ENCODE data around the gene P2RX6. TPM values are rescaled to one million over a fixed set of nuclear protein-coding genes. Genes with fewer than 3 reads are reported as not detected.
A peak's percentile ranks its signal among the peaks of the same experiment; 100 is the strongest.

P2RX6 gene
- total RNA-seq, 2 donors from 2014 or later: 0.34 TPM; not detected in 1

DNA sequence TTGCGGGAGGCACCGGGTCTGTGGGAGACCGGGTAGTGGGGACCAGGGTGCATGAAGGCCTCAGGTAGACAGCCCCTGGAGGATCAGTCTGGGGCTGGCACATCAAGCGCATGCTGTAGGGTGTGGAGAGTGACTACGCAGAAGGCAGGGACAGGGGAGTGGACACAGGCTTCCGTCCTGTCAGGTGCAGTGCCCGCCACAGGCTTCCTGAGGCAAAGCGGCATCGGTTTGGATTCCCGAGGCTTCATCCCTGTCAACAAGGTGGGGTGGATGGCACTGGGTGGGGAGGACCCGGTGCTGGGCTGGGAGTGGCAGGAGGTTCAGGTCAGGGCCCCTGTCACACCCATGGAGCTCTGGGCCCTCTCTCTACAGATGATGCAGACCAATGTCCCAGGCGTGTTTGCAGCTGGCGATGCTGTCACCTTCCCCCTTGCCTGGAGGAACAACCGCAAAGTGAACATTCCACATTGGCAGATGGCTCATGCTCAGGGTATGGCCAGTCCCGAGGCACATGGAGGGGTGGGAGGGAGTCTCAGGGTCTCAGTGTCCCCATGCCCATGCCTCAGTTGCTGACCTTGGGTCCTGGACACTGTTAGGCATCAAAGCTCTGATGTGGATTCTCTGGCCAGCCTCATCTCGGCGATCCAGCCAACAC, 37.3 kb upstream of the P2RX6 start:
- peaks cover 2 to 17% of the 10 kb centered on the region in 2 donors for H3K36me3 Mint-ChIP-seq
- DNase-seq (ENCODE audit: low spot score in 2 of 2): no peak
- no peak for ATAC-seq
- H3K9me3 Mint-ChIP-seq: peaks cover 4 to 10% of the 10 kb centered on the region in 2 donors
- no peak overlapping the region for H3K27ac Mint-ChIP-seq

DNA sequence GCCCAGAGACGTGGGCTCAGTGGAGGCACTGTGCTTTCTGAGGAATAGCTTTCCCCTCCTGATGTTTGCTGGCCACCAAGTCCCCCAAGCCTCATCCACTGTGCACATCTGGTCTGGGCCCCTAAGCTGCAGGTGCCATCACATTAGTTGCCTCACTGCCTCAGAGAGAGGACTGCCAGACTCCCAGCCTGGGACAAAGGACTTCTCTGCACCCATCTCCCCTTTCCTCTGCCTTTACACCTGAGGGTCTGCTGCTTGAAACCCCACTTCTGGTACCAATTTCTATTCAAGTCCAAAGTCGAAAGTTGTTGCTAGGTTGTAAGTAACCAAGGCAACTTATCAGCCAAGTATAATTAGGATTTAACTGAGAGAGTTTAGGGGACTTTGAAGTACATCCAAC, 36.5 kb upstream of the P2RX6 start:
- Mint-ChIP-seq H3K27ac (no peak overlapping the region), H3K9me3 (peaks cover 4 to 10% of the 10 kb centered on the region in 2 donors), H3K36me3 (peaks cover 6 to 19% of the 10 kb centered on the region in 2 donors)
- DNase-seq (ENCODE audit: low spot score in 2 of 2) (no peak), ATAC-seq (no peak)

DNA sequence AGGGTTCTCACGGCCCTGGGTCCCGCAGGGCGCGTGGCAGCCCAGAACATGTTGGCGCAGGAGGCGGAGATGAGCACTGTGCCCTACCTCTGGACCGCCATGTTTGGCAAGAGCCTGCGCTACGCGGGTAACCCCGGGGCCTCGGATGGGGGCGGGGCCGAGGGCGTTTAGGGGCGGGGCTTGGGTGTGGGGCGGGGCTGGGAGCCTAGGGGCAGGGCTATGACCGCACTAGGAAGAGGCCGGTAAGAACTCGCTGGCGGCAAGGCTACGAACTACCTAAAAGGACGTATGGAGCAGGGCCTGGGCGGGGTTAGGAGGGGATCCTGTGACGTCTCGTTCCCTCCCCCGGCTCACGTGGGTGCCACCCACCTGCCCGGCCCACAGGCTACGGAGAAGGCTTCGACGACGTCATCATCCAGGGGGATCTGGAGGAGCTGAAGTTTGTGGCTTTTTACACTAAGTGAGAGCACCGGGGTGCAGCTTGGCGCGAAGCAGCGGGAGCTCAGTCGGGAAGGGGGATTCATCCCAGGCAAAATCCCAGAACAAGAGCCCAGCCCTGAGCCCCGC, 35.6 kb upstream of the P2RX6 start:
- peaks cover 4 to 10% of the 10 kb centered on the region in 2 donors for H3K9me3 Mint-ChIP-seq
- H3K27ac Mint-ChIP-seq: peak overlapping the region; percentile 52 to 68
- peak in 1 of 2 donors; percentile 51 for DNase-seq (ENCODE audit: low spot score in 2 of 2)
- ATAC-seq: peak; percentile 38 to 72
- peaks cover 12 to 19% of the 10 kb centered on the region in 2 donors for H3K36me3 Mint-ChIP-seq

DNA sequence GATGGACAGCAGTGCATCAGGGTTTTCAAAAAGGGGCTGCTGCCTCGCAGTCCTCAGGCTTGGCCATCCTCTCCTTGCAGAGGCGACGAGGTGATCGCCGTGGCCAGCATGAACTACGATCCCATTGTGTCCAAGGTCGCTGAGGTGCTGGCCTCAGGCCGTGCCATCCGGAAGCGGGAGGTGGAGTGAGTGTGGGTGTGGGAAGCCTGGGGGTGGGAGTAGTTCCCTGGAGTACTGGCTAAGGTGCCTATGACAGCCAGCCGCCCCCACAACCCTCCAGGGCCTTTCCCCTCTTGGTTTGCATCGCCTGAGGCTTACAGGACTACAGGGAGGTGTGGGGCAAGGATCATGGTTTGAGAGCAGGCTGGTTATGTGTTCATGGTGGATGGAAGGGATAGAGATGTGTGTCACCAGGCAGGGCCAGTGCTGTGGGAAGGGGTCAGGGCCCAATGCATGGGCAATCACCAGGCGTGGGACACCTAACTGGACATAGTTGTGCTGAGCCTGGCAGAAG, 35.0 kb upstream of the P2RX6 start:
- peaks cover 4 to 10% of the 10 kb centered on the region in 2 donors for H3K9me3 Mint-ChIP-seq
- no peak for DNase-seq (ENCODE audit: low spot score in 2 of 2)

DNA sequence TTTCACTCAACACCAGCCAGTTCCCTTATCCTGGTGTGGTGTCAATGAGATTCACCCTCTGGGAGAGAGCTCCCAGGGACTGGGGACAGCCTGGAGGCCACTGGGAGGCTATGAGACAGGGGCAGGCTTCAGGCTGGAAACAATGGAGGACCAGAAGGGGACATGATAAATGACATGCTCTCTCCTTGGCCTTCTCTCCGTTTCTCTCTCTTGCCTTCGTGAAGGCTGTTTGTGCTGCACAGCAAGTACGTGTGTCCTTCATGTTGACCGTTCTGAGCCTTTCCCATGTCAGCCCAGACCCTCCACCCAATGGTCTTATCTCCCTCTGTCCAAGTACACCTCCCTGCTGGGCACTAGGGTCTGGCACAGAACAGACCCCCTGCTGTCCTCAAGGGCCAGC, 34.4 kb upstream of the P2RX6 start:
- no peak for ATAC-seq
- H3K36me3 Mint-ChIP-seq: peaks cover 13 to 19% of the 10 kb centered on the region in 2 donors
- H3K27ac Mint-ChIP-seq: peak overlapping the region in 1 of 2 donors; percentile 96
- peaks cover 4 to 10% of the 10 kb centered on the region in 2 donors for H3K9me3 Mint-ChIP-seq
- no peak for DNase-seq (ENCODE audit: low spot score in 2 of 2)

More for the DNA sequence above, 35.0 kb upstream of the P2RX6 start:
- Mint-ChIP-seq H3K36me3 (peaks cover 13 to 19% of the 10 kb centered on the region in 2 donors), H3K27ac (peak overlapping the region; percentile 2 to 96)
- no peak for ATAC-seq

DNA sequence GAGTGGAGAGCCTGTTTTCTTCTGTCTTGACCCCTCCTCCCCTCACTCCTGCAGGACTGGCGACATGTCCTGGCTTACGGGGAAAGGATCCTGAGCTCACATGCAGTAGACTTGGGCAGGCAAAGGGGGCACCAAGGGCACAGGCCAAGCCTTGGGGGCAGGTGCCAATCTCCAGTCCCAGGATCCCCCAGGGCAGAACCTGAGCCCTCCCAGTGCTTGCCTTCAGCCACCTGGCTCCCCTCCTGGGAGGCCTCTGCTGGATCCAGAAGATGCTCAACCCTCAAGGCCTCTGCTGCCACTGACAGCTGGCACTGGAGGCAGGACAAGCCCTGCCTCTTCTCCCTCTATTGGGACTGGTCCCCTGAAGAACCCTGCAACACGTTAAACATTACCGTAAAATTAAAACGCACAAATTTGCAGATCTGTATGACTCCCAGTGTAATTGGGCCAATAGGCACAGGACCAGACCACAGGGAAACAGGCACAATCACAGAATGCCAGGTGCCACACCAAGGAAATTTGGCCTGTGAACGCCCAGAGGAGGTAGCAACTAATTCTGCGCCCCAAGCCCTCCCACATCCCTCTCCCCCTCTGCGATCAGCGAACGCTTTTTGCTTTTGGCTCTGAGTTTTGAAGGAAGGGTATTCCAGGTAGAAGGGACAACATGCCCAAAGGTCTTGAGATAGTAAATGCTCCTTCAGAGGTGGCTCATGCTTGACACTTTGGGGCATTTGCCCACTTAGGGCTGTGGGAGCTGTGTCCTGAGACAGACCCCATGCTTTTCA, 33.8 kb upstream of the P2RX6 start:
- H3K36me3 Mint-ChIP-seq: peaks cover 13 to 19% of the 10 kb centered on the region in 2 donors
- ATAC-seq: no peak
- peaks cover 4 to 10% of the 10 kb centered on the region in 2 donors for H3K9me3 Mint-ChIP-seq
- no peak for DNase-seq (ENCODE audit: low spot score in 2 of 2)
- H3K27ac Mint-ChIP-seq: peak overlapping the region; percentile 78 to 96

DNA sequence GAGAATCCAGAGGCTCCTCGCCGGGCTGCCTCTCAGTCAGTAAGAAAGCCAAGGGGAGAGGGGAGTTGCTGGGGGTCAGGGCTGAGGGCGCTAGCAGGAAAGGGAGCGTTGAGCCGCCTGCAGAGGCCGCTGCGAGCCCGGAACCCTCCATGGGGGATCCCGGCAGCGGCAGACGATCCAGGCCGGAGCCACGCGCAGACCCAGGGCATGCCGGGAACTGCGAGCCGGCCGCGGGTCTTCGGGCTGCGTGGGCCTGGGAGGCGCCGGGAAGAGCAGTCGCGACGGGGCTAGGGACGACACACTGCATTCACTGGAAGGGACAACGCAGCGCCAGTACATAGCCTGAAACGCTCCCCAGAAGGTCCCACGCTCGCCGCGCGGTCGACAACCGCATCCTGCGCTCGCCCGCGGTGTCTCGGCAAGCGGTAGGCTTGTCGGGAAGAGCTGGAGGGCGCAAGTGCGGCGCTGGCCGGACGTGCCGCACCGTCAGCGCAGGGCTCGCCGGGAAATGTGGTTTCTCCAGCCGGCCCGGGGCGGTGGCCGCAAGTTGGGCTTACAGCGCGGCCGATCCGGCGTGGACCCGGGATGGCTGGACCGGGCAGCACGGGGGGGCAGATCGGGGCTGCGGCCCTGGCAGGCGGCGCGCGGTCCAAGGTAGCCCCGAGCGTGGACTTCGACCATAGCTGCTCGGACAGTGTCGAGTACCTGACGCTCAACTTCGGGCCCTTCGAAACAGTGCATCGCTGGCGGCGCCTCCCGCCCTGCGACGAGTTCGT, 33.0 kb upstream of the P2RX6 start, which contains the start of gene LZTR1:
Gene LZTR1 (plus strand): TSS at position 511 of the 776 bp plus-strand sequence. CDS start 75 bp downstream, at position 586.
- Mint-ChIP-seq H3K9me3 (peaks cover 4 to 10% of the 10 kb centered on the region in 2 donors), H3K27ac (peak within 1 kb of the TSS; percentile 96 to 99), H3K36me3 (peaks cover 13 to 19% of the 10 kb centered on the region in 2 donors)
- DNase-seq (ENCODE audit: low spot score in 2 of 2): peak; percentile 73 to 86
- peak; percentile 82 to 92 for ATAC-seq

DNA sequence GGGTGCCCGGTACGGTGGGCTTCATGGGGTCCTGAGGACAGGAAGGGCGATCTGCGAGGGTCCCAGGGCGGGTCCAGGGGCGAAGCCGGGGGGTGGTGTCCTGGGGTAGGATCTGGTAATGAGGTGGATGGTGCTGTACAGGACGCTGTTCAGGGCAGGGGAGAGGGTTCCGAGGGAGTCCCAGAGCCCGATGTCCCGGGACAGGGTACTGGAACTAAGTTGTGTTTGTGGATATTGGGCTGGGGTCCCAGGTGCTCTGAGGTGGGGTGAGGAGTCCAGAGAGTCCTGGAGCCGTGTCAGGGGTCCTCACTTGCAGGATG, 32.4 kb upstream of the P2RX6 start:
- H3K27ac Mint-ChIP-seq: peak overlapping the region; percentile 96 to 99
- peaks cover 13 to 19% of the 10 kb centered on the region in 2 donors for H3K36me3 Mint-ChIP-seq
- no peak for DNase-seq (ENCODE audit: low spot score in 2 of 2)
- H3K9me3 Mint-ChIP-seq: peaks cover 4 to 10% of the 10 kb centered on the region in 2 donors
- peak; percentile 11 to 16 for ATAC-seq

DNA sequence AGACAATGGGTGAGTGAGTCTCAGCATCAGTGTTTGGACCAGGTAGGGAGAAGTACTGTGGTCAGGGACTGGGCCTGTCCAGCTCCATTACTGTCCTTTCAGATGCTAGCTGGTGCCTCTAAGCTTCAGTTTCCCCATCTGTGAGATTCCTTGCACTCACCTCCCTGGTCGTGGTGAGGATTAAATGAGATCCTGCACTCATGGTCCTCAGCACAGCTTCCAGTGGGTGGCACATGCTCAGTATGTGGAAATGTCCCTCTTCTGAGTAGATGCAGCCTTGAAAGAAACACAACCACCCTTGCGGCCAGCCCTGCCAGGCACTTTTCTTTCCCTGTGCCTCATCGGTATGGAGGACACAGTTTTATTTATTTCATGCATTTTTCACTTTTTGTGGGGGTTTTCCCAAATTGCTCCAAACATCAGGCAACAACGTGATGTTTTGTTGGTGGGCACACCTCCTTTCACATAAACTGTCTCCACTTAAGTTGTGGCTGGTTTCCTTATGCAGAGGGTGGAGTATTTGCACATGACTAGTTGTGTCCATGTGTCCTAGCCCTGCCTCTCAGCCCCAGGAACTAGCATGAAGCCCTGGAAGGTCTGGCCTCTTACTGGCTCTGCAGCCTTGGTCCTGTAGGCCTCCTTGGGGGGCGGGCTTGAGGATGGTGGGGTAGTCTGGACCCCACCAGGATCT, 31.7 kb upstream of the P2RX6 start:
- ATAC-seq: no peak
- H3K9me3 Mint-ChIP-seq: peaks cover 4 to 10% of the 10 kb centered on the region in 2 donors
- H3K27ac Mint-ChIP-seq: peak overlapping the region; percentile 96 to 99
- peaks cover 13 to 19% of the 10 kb centered on the region in 2 donors for H3K36me3 Mint-ChIP-seq
- no peak for DNase-seq (ENCODE audit: low spot score in 2 of 2)

DNA sequence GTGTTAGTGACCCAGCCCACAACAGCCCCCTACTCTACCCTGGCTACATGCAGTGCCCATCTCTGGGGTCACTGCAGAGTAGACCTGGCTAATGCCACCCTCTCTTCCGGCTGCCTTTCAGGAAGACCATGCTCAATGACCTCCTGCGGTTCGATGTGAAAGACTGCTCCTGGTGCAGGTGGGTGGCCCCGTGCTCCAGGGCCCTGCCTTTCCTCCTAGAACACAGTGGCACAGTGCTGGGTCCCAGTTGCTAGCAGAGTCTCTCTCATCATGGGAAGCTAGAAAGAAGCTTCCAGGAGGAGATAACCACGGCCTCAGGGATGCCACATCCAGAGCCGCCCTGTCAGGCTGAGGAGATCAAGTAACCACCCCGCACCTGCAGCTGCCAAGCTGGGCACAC, 29.2 kb upstream of the P2RX6 start:
- H3K27ac Mint-ChIP-seq: no peak overlapping the region
- peaks cover 5 to 13% of the 10 kb centered on the region in 2 donors for H3K36me3 Mint-ChIP-seq
- ATAC-seq: no peak
- no peak for DNase-seq (ENCODE audit: low spot score in 2 of 2)
- no peaks in the 10 kb centered on the region for H3K9me3 Mint-ChIP-seq

DNA sequence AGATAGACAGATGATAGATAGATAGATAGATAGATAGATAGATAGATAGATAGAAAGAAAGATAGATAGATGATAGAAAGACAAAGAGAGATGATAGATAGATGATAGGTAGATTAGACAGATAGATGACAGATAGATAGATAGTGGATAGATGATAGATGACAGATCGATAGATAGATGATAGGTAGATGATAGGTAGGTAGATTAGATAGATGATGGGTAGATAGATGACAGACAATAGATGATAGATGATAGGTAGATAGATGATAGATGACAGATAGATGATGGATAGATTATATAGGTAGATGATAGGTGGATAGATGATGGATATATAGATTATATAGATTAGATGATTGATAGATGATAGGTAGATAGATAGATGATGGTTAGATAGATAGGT, 28.6 kb upstream of the P2RX6 start:
- Mint-ChIP-seq H3K27ac (no peak overlapping the region), H3K9me3 (no peaks in the 10 kb centered on the region), H3K36me3 (peaks cover 5 to 13% of the 10 kb centered on the region in 2 donors)
- ATAC-seq (no peak), DNase-seq (ENCODE audit: low spot score in 2 of 2) (no peak)

DNA sequence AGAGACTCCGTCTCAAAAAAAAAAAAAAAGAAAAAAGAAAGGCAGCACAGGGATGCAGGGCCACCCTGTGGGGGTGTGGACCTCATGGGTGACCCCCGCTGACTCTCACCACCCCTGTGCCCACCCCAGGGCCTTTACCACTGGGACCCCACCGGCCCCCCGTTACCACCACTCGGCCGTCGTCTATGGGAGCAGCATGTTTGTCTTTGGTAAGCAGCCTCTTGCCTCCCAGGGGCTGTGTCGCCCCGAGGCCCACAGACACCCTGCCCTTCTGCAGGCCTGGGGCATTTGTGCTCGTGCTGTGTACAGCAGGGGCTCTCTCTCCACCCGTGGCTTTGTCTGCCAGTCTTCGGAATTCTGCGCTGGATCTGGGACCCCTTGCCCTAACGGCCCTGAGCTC, 27.6 kb upstream of the P2RX6 start:
- DNase-seq (ENCODE audit: low spot score in 2 of 2): no peak
- no peaks in the 10 kb centered on the region for H3K9me3 Mint-ChIP-seq
- no peak overlapping the region for H3K27ac Mint-ChIP-seq
- peaks cover 5 to 13% of the 10 kb centered on the region in 2 donors for H3K36me3 Mint-ChIP-seq
- ATAC-seq: no peak

DNA sequence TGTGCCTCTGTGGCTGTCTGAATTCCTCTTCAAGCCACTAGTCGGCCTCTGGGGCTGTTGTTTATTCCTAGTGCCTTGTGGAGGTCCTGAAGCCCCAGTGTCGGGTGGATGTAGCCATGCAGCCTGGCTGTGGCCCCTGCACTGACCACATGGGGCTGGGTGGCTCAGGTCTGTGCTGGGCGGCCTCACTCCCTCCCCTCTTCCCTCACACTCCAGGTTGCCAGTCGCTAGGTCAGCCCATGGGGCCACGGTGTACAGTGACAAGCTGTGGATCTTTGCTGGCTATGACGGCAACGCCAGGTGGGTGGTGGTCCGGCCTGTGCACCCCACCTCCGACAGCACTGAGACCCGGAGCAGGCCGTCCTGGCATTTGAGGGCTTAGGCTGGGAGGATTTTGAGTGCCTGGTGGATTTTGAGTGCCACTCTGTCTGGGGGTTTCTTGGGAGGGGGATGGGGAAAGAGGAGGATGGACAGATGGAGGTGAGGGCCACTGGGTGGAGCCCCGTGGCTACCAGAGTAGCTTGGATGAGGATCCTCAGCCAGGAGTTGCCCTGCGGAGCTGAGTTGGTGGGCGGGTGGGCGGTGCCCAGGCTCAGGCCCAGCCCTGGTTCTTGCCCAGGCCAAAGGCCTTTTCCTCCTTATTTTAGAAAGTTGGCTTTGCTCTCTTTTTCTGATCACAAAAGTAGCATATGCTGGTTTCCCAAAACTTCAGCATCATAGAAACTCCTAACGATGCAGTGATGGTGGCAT, 26.2 kb upstream of the P2RX6 start:
- no peak for DNase-seq (ENCODE audit: low spot score in 2 of 2)
- Mint-ChIP-seq H3K9me3 (no peaks in the 10 kb centered on the region), H3K27ac (no peak overlapping the region), H3K36me3 (peaks cover 0 to 6% of the 10 kb centered on the region in 2 donors)
- no peak for ATAC-seq

DNA sequence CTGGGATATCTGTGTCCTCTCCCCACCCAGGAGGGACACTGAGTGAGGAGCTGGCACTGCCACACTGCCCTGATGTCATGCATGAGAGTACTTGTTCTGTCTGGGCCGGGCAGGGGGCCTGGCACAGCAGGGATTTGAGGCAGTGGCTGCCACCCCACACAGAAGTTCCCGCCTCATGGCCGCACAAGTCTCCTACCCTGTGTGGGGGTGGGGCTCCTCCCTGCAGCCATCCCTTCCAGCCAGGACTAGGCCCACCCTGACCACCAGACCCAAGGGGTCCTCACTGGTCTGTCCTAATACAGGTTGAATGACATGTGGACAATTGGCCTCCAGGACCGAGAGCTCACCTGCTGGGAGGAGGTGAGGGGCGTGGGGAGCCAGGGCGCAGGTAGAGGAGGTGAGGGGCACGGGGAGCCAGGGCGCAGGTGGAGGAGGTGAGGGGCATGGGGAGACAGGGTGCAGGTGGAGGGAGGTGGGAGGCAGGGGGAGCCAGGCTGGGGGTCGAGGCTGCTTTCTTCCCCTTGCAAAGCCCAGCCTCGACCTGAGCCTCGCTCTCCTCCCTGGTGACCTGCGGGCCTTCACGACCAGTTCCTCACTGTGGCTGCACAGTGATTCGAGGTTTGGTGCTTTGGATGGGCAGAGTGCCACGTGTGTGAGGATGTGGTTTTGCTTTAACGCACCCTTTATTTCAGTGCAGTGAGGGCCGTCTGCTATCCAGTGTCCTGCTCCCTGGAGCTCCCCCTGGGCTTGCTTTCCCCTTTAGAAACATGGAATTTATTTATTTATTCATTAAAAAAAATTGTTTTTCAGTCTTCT, 25.4 kb upstream of the P2RX6 start:
- H3K27ac Mint-ChIP-seq: peak overlapping the region in 1 of 2 donors; percentile 36

More for the DNA sequence above, 25.4 kb upstream of the P2RX6 start:
- Mint-ChIP-seq H3K36me3 (no peaks in the 10 kb centered on the region), H3K9me3 (no peaks in the 10 kb centered on the region)
- no peak for DNase-seq (ENCODE audit: low spot score in 2 of 2)
- ATAC-seq: no peak

All from activated naive CD4-positive, alpha-beta T cell treated with anti-CD3 and anti-CD28 coated beads, Interleukin-2, amount 50 U/mL, for 72 hours (primary cell).